Measurements from ENCODE around the gene COL23A1.

The COL23A1 gene

DNA sequence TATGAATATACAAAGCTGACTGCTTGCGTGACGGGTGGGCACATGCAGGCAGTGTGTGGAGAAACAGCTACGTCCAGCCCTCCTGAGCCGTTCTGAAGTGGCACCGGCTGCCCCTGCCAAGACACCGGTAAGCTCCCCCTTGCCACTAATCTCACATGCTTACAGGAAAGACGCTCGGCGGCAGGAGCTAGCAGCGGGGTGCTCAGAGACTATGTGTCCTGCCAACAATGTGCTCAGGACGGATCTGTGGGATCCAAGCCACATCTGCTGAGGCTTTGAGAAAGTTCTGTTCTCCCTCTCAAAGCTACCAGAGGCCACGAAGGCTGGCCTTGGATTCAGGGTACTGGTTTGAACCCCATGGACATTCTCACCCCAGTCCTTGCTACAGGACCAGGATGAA, 200.4 kb downstream of the COL23A1 start:
- H2AFZ ChIP-seq (ENCODE audit: low read depth, low read length) = no peak overlapping the region
- H3K4me1 ChIP-seq (ENCODE audit: low read length) = no peaks in the 10 kb centered on the region
- no peak overlapping the region for H3K9ac ChIP-seq (ENCODE audit: low read length)
- H3K27ac ChIP-seq (ENCODE audit: low read length) = no peak overlapping the region
- no peaks in the 10 kb centered on the region for H4K20me1 ChIP-seq (ENCODE audit: insufficient read depth, low read length)
- no peaks in the 10 kb centered on the region for H3K79me2 ChIP-seq (ENCODE audit: low read length)
- H3K27me3 ChIP-seq (ENCODE audit: low read depth, low read length) = peaks cover 15% of the 10 kb centered on the region; the same call in 1 of the 2 replicates
- H3K4me3 ChIP-seq (ENCODE audit: low read length) = no peak overlapping the region
- TF ChIP-seq EZH2phosphoT487 (IDR thresholded peaks at IDR 0.05; ENCODE audit: low read depth) = no peak
- TF ChIP-seq CTCF (IDR thresholded peaks at IDR 0.05; ENCODE audit: low read depth, low read length) = no peak
- H3K9me3 ChIP-seq (ENCODE audit: insufficient read depth, low read length) = no peaks in the 10 kb centered on the region
- no peak overlapping the region for H3K4me2 ChIP-seq (ENCODE audit: low read length)
- no peaks in the 10 kb centered on the region for H3K36me3 ChIP-seq (replicated peaks; ENCODE audit: low read depth, low read length)

GRCh38 chr5:178389026-178389729, 201.0 kb downstream of the COL23A1 start:
- H3K36me3 ChIP-seq (replicated peaks; ENCODE audit: low read depth, low read length) = no peaks in the 10 kb centered on the region
- no peak overlapping the region for H2AFZ ChIP-seq (ENCODE audit: low read depth, low read length)
- H3K9me3 ChIP-seq (ENCODE audit: insufficient read depth, low read length) = no peaks in the 10 kb centered on the region
- H3K4me1 ChIP-seq (ENCODE audit: low read length) = no peaks in the 10 kb centered on the region
- H3K79me2 ChIP-seq (ENCODE audit: low read length) = no peaks in the 10 kb centered on the region
- no peak for TF ChIP-seq EZH2phosphoT487 (IDR thresholded peaks at IDR 0.05; ENCODE audit: low read depth)
- no peak for TF ChIP-seq CTCF (IDR thresholded peaks at IDR 0.05; ENCODE audit: low read depth, low read length)
- no peak overlapping the region for H3K4me2 ChIP-seq (ENCODE audit: low read length)
- peaks cover 15% of the 10 kb centered on the region; the same call in 1 of the 2 replicates for H3K27me3 ChIP-seq (ENCODE audit: low read depth, low read length)
- H3K4me3 ChIP-seq (ENCODE audit: low read length) = no peak overlapping the region
- no peak overlapping the region for H3K9ac ChIP-seq (ENCODE audit: low read length)
- H3K27ac ChIP-seq (ENCODE audit: low read length) = no peak overlapping the region
- H4K20me1 ChIP-seq (ENCODE audit: insufficient read depth, low read length) = no peaks in the 10 kb centered on the region

DNA sequence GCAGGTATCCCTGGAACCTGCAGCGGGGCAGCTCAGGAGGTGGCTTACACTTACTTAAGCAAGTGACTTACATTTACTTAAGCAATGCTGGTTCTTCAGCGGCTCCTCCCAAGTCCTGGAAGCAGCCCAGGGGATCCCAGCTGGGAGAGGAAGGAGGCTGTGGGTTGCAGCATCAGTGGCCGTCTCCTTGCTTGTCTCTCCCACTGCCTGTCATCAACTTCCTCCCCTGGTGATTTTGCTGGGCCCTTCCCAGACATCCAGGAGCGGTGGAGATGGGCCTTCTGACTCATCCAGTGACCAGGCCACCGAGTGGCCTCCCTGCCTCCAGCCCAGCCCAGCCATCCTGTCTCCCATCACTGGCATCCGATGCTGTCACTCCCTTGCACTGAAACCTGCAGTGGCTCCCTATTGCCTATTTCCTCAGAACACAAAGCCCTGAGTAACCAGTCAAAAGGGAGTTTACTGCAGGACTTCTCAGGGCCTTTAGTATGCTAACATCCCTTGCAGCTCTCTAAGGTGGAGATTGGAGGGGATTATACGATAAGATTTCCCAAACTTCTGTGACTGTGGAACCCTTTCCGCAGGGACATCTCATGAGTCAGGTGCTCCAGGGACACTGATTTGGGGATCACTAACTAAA, 201.7 kb downstream of the COL23A1 start:
- TF ChIP-seq EZH2phosphoT487 (IDR thresholded peaks at IDR 0.05; ENCODE audit: low read depth) (no peak), CTCF (IDR thresholded peaks at IDR 0.05; ENCODE audit: low read depth, low read length) (no peak)
- H3K4me3 ChIP-seq (ENCODE audit: low read length) = no peak overlapping the region
- peaks cover 15% of the 10 kb centered on the region; the same call in 1 of the 2 replicates for H3K27me3 ChIP-seq (ENCODE audit: low read depth, low read length)
- H3K9ac ChIP-seq (ENCODE audit: low read length) = no peak overlapping the region
- H3K79me2 ChIP-seq (ENCODE audit: low read length) = no peaks in the 10 kb centered on the region
- H3K9me3 ChIP-seq (ENCODE audit: insufficient read depth, low read length) = no peaks in the 10 kb centered on the region
- H3K4me1 ChIP-seq (ENCODE audit: low read length) = no peaks in the 10 kb centered on the region
- H3K4me2 ChIP-seq (ENCODE audit: low read length) = no peak overlapping the region
- H4K20me1 ChIP-seq (ENCODE audit: insufficient read depth, low read length) = no peaks in the 10 kb centered on the region
- no peak overlapping the region for H2AFZ ChIP-seq (ENCODE audit: low read depth, low read length)
- no peaks in the 10 kb centered on the region for H3K36me3 ChIP-seq (replicated peaks; ENCODE audit: low read depth, low read length)
- no peak overlapping the region for H3K27ac ChIP-seq (ENCODE audit: low read length)

DNA sequence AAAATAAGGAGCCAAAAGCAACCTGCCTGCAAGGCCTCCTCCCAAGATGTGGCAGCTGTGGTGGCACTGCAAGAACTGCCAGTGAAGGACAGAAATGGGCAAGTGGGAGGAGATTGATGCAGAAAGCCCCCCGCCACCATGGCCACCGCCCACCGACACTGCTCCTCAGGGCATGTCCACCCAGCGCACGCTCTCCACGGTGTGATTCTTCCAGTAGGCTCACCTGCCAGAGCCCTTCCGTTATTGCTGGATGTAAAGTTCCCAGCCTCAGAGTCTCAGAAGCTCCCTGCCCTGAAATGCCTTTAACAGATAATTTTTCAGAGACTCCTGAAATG, 202.4 kb downstream of the COL23A1 start:
- Histone ChIP-seq H2AFZ (ENCODE audit: low read depth, low read length) (no peak overlapping the region), H3K4me3 (ENCODE audit: low read length) (no peak overlapping the region), H3K36me3 (replicated peaks; ENCODE audit: low read depth, low read length) (no peaks in the 10 kb centered on the region), H3K4me1 (ENCODE audit: low read length) (no peaks in the 10 kb centered on the region), H3K27me3 (ENCODE audit: low read depth, low read length) (peaks cover 15% of the 10 kb centered on the region; the same call in 1 of the 2 replicates), H3K4me2 (ENCODE audit: low read length) (no peak overlapping the region), H3K9ac (ENCODE audit: low read length) (no peak overlapping the region), H3K27ac (ENCODE audit: low read length) (no peak overlapping the region), H3K79me2 (ENCODE audit: low read length) (no peaks in the 10 kb centered on the region), H3K9me3 (ENCODE audit: insufficient read depth, low read length) (no peaks in the 10 kb centered on the region), H4K20me1 (ENCODE audit: insufficient read depth, low read length) (no peaks in the 10 kb centered on the region)
- no peak for TF ChIP-seq CTCF (IDR thresholded peaks at IDR 0.05; ENCODE audit: low read depth, low read length)
- no peak for TF ChIP-seq EZH2phosphoT487 (IDR thresholded peaks at IDR 0.05; ENCODE audit: low read depth)

All from OCI-LY3 (cell line).